Pancreas (tissue), 10 donors: ENCODE data around the gene SELP. TPM values are rescaled to one million over a fixed set of nuclear protein-coding genes. Genes with fewer than 3 reads are reported as not detected.

Experiments used
- ATAC-seq, 4 donors: fragments of 200-7000 bp; cut with Tn5 transposase; one replicate each; pipeline versions ENCODE4 v1.8.0 to v1.9.1; 2020; ENCODE audit warnings: mild to moderate bottlenecking in 4 of 4, moderate library complexity in 4 of 4
- DNase-seq, 6 donors: peaks; one replicate each; pipeline ENCODE4 v3.0.0-alpha.2; 2020
- FAIRE-seq: peaks from 2 replicates; lab custom pipeline; 2012; peaks lifted over from hg19 to GRCh38; lab: Jason Lieb, UNC
- H3K27ac ChIP-seq, 4 donors: fragments of 200-600 bp; sonication (generic); 1 replicate in 3 of 4; 2 replicates in 1 of 4; pipeline versions ENCODE4 v1.5.0 to v1.8.0; 2020
- H3K27me3 ChIP-seq, 4 donors: fragments of 200-600 bp; one replicate each; pipeline ENCODE4 v1.8.0; 2021
- H3K36me3 ChIP-seq, 3 donors: fragments of 200-600 bp; sonication (generic) in 1 of 3; one replicate each; pipeline versions ENCODE4 v1.5.0 to v1.8.0; 2020 to 2021
- H3K4me1 ChIP-seq, 3 donors: fragments of 200-600 bp; one replicate each; pipeline ENCODE4 v1.8.0; 2021
- H3K4me3 ChIP-seq, 4 donors: fragments of 200-600 bp; sonication (generic) in 2 of 4; one replicate each; pipeline versions ENCODE4 v1.5.0 to v1.8.0; 2020 to 2021
- H3K9me3 ChIP-seq, 4 donors: fragments of 200-600 bp; one replicate each; pipeline ENCODE4 v1.8.0; 2021
- WGBS, 2 donors: extraction: QIAGEN DNeasy Blood & Tissue Kit; methylation state at CpG; one replicate each; pipeline ENCODE4 v1.1.7; 2013; 5-methylcytosine and 5-hydroxymethylcytosine counted together
- intact Hi-C, 3 donors: fragments of 100-400 bp; cut with DNase I; formaldehyde crosslinking; loops; one replicate each; pipeline versions ENCODE4 v1.11.1 to v1.14.2; 2022
- polyA plus RNA-seq, 2 donors: library from polyadenylated mRNA; stranded (reverse); fragments of 200-250 nt; gene quantifications; one replicate each; pipeline ENCODE4 v1.2.3, GENCODE V29; 2013
- total RNA-seq, 6 donors: library from RNA; stranded (reverse); fragmentation: NEBNext Ultra II Directional in 4 of 6; extraction: Animal tissue kit (Norgen Biotek cat#: 25700) in 4 of 6; gene quantifications; one replicate each; pipeline versions ENCODE4 v1.2.1 to v1.2.4, GENCODE V29; 2021 to 2023
- TF ChIP-seq, protein P1 (sequence below), 4 donors: fragments of 200-600 bp; sonication (generic) in 3 of 4; IDR thresholded peaks; one replicate each; pipeline versions ENCODE4 v1.5.0 to v1.8.0; 2021; ENCODE audit warnings: antibody characterized with exemption in 4 of 4
- donor health status: healthy with polysubstance abuse.
- donor health status: DM: no; HTN: no; CAD: no; lungs with moderate emphysema.
- donor health status: DM: no; HTN: no; CAD: no.
- donor health status: control.
- donor health status: control.
- donor health status: Bipolar disorder and iron deficiency.
- donor health status: DM: yes; HTN: yes; CAD: no.
- donor health status: DM: no; HTN: no; CAD: no.
- donor health status: DM: no; HTN: no; CAD: no.
- donor health status: DM: yes; HTN: yes; CAD: no.

Gene SELP
- total and polyA plus RNA-seq, 8 donors, result 0.32 to 8.3 (median 1.6) TPM

DNA sequence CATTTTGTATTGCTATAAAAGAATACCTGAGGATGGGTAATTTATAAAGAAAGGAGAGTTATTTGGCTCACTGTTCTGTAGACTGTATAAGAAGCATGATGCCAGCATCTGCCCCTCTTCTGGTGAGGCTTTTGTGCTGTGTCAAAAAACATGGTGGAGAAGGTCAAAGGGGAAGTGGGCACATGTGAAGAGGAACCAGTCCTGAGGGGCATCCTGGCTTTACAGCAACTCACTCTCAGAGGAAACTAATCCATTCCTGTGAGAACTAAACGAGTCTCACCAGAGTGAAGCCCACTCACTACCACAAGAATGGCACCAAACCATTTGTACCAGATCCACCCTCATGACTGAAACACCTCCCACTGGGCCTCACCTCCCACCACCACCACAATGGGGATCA lies 18.8 kb upstream of the SELP start:
- no peak for ATAC-seq

DNA sequence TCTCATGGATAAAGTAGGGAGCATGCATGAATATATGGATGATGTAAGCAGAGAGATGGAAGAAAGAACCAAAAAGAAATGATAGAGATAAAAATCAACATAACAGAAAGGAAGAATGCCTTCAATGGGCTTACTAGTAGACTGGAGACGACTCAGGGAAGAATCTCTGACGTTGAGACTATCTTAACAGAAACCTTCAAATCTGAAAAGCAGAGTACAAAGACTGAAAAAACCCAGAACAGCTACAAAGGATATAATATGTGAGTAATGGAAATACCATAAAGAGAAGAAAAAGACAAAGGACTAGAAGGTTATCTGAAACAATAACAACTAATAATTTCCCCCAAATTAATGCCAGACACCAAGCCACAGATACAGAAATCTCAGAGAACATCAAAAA lies 18.3 kb upstream of the SELP start:
- ATAC-seq, result no peak
- Histone ChIP-seq H3K36me3 (no peaks in the 10 kb centered on the region), H3K9me3 (no peaks in the 10 kb centered on the region), H3K4me3 (no peak overlapping the region), H3K27ac (no peak overlapping the region), H3K4me1 (no peaks in the 10 kb centered on the region), H3K27me3 (no peaks in the 10 kb centered on the region)
- WGBS, 2 donors, result 45 to 46% methylated on average over 2 of the region's 2 CpGs
- DNase-seq, result no peak
- TF ChIP-seq, protein P1, sequence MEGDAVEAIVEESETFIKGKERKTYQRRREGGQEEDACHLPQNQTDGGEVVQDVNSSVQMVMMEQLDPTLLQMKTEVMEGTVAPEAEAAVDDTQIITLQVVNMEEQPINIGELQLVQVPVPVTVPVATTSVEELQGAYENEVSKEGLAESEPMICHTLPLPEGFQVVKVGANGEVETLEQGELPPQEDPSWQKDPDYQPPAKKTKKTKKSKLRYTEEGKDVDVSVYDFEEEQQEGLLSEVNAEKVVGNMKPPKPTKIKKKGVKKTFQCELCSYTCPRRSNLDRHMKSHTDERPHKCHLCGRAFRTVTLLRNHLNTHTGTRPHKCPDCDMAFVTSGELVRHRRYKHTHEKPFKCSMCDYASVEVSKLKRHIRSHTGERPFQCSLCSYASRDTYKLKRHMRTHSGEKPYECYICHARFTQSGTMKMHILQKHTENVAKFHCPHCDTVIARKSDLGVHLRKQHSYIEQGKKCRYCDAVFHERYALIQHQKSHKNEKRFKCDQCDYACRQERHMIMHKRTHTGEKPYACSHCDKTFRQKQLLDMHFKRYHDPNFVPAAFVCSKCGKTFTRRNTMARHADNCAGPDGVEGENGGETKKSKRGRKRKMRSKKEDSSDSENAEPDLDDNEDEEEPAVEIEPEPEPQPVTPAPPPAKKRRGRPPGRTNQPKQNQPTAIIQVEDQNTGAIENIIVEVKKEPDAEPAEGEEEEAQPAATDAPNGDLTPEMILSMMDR (IDR thresholded peaks at IDR 0.05), result no peak
- FAIRE-seq, result no peak
- intact Hi-C loops, result no loop called here

More for the DNA sequence above, 18.8 kb upstream of the SELP start:
- WGBS, 2 donors, result 32 to 79% methylated on average over 1 of the region's 1 CpG
- Histone ChIP-seq H3K27me3 (no peaks in the 10 kb centered on the region), H3K4me1 (no peaks in the 10 kb centered on the region), H3K9me3 (no peaks in the 10 kb centered on the region), H3K36me3 (no peaks in the 10 kb centered on the region), H3K4me3 (no peak overlapping the region), H3K27ac (no peak overlapping the region)
- TF ChIP-seq, protein P1 (IDR thresholded peaks at IDR 0.05), result no peak
- FAIRE-seq (no peak), DNase-seq (no peak)
- intact Hi-C loops, result no loop called here

DNA sequence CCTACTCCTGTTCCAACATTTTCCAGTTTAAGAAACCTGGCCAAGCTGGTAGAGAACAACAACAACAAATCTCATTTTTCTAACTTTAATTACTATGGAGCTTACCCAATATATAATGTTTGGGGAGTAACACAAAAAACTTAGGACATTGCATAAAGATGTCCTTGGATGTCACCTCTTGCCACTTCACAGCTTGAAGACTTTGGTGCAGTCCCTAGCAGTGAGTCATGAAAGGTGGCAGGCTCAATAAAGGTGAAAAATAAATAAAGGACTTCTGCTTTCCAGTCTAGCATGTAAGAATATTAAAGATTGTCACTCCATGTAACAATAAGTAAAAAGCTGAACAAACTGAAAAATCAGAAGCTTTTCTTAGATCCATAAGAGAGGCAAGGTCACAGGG lies 17.6 kb upstream of the SELP start:
- Histone ChIP-seq H3K4me1 (no peaks in the 10 kb centered on the region), H3K36me3 (no peaks in the 10 kb centered on the region), H3K27ac (no peak overlapping the region), H3K27me3 (no peaks in the 10 kb centered on the region), H3K4me3 (no peak overlapping the region), H3K9me3 (no peaks in the 10 kb centered on the region)
- FAIRE-seq (no peak), ATAC-seq (no peak), DNase-seq (no peak)
- intact Hi-C loops, result no loop called here
- TF ChIP-seq, protein P1 (IDR thresholded peaks at IDR 0.05), result no peak

DNA sequence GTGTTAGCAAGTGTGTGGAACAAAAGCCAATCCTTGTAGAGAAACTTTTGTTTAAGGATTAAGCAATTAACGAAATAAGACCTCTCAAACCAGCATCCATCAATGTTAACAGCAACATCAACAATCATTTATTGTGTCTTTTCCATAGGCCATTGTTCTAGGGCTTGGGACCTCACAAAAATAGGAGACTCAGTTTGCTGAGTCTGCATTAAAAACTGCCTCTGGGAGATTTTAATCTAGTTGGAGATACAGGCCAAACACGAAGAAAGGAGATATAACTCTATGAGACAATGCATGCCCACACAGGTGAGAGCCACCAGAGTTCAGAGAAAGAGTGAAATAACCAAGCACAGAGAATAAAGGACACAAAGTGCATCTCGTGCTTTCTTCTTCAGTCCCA lies 14.4 kb upstream of the SELP start:
- ATAC-seq (no peak), FAIRE-seq (no peak), DNase-seq (no peak)
- Histone ChIP-seq H3K36me3 (no peaks in the 10 kb centered on the region), H3K27ac (no peak overlapping the region), H3K27me3 (no peaks in the 10 kb centered on the region), H3K4me1 (no peaks in the 10 kb centered on the region), H3K4me3 (no peak overlapping the region), H3K9me3 (no peaks in the 10 kb centered on the region)
- TF ChIP-seq, protein P1 (IDR thresholded peaks at IDR 0.05), result no peak
- WGBS, 2 donors, result 44 to 66% methylated on average over 3 of the region's 3 CpGs
- intact Hi-C loops, result no loop called here

DNA sequence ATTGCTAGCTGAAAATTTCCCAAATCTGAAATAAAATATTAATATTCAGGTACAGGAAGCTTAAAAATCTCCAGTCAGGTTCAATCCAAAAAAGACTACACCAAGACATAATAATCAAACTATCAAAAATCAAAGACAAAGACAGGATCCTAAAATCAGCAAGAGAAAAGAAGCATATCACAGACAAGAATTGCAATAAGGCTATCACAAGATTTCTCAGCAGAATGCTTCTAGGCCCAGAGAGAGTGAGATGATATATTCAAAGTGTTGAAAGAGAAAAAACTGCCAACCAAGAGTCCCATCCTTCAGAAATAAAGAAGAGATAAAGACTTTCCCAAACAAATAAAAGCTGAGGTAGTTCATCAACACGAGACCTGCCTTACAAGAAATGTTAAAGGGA lies 5.0 kb upstream of the SELP start:
- no peak for FAIRE-seq
- intact Hi-C loops, result no loop called here

More for the DNA sequence above, 5.0 kb upstream of the SELP start:
- no peak for DNase-seq
- no peak for ATAC-seq
- WGBS, 2 donors, result 57 to 67% methylated on average over 1 of the region's 1 CpG
- no peak overlapping the region for H3K27ac ChIP-seq
- no peaks in the 10 kb centered on the region for H3K9me3 ChIP-seq
- H3K27me3 ChIP-seq, result no peaks in the 10 kb centered on the region
- H3K4me1 ChIP-seq, result no peaks in the 10 kb centered on the region
- no peak overlapping the region for H3K4me3 ChIP-seq
- TF ChIP-seq, protein P1 (IDR thresholded peaks at IDR 0.05), result no peak
- no peaks in the 10 kb centered on the region for H3K36me3 ChIP-seq
